Activated CD4-positive, alpha-beta T cell treated with anti-CD3 and anti-CD28 coated beads for 4 hours (primary cell): Measurements from ENCODE around the gene HNRNPU.

Experiments used
- DNase-seq, 2 donors: peaks; one replicate each; pipeline ENCODE4 v3.0.0-alpha.2; 2020

Gene HNRNPU

GRCh38 chr1:244862699-244863490 lies 1.4 kb downstream of the HNRNPU start:
- DNase-seq: peak; percentile 97 to 98

GRCh38 chr1:244862354-244862698 lies 2.0 kb downstream of the HNRNPU start:
- peak in 1 of 2 donors; percentile 9 for DNase-seq

GRCh38 chr1:244861683-244862082 lies 2.7 kb downstream of the HNRNPU start:
- DNase-seq: no peak

DNA sequence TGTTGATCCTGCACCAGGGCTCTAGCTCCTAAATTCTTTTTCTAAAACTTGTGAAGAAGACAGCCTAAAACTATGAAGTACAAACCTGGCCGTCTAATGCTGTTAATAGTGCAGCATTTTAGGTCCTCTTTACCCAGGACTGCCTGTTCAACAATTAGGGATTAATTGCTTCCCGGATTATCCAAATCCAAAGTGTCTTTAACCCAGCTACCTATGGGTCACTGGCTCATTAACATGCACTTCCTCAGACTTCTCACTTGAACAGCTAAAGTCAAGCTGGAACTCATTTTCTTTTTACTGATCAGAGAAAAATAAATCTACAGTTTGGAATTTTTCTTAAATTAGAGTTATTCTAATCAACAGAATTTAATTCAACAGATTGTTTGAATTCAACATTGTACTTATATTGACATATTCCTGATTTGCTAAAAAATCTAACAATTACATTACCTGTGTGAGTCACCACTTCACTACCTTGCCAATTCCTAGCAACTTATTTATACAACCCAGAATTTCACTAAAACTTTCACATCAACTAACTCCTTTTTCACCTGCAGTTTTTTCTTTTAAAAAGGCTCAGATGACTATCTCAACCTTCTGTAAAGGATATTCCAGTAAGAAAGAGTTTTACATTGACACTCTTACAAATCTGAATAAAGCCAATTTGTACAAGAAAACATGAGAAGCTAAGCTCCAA lies 3.3 kb downstream of the HNRNPU start:
- no peak for DNase-seq

DNA sequence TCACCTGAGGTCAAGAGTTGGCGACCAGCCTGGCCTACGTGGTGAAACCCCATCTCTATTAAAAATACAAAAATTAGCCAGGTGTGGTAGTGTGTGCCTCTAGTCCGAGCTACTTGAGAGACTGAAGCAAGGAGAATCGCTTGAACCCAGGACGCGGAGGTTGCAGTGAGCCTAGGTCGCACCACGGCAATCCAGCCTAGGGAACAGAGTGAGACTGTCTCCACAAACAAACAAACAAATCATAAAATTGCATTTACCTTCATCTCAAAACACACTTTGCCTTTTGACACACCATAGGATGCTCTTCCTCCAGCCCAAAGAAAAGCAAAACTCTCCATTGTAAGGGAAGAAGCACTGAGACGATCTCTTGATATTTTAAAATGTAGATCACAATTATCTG lies 4.3 kb downstream of the HNRNPU start:
- no peak for DNase-seq

DNA sequence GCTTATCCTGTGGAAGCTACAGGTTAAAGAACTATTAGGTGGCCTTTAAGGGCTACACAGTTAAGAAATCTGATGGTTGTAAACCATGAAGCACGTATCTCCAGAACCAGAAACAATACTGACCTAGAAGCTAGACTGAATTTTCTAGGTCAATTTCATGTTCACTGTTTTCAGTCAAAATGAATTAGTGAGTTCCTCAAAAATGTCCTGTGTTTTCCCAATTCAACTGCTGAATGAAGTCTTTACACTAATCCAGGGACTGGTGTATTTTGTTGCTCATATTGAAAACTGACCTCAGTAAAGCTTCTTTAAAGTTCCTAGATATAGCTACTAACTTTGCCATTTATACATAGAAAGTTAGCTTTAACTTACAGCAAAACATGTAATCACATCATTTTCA lies 6.0 kb downstream of the HNRNPU start:
- DNase-seq: no peak

- no peak for DNase-seq
Measured at GRCh38 chr1:244857761-244858160, 6.6 kb downstream of the HNRNPU start.

GRCh38 chr1:244854865-244855578 lies 9.3 kb downstream of the HNRNPU start:
- no peak for DNase-seq

DNA sequence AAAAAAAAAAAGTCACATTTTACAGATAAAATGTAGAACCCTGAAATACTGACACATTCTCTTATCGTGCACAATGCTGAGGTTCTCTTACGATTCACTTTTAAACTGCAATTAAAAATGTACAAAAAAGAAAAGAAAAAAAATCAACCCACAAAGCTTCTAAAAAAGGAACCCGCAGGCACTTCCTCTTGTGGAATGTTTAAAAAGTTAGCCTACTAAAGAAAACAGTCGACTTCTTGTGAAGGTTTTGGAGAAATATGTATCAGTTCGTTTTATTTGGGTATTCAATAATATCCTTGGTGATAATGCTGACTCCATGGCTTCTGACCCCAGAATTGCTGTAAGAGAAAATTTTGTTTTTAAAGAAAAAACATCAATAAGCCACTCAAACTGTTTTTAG lies 10.2 kb downstream of the HNRNPU start:
- DNase-seq: no peak

- no peak for DNase-seq
Measured at GRCh38 chr1:244852694-244853093, 11.6 kb downstream of the HNRNPU start.

GRCh38 chr1:244851546-244852231 lies 12.7 kb downstream of the HNRNPU start:
- no peak for DNase-seq

DNA sequence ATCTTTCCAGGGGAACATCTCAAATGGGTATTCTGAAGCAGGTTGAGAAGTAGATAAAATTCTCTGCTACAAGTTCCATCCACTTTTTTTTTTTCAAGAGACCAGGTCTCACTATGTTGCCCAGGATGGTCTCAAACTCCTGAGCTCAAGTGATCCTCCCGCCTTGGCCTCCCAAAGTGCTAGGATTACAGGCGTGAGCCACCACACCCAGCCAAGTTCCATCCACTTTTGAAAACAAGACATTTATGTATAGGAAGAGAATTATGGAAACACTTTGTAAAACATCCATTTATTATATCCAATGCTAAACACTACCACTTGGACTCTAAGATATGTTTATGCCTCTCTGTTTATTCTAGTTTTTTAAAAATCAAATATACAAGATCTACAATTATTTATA lies 13.4 kb downstream of the HNRNPU start:
- DNase-seq: no peak

DNA sequence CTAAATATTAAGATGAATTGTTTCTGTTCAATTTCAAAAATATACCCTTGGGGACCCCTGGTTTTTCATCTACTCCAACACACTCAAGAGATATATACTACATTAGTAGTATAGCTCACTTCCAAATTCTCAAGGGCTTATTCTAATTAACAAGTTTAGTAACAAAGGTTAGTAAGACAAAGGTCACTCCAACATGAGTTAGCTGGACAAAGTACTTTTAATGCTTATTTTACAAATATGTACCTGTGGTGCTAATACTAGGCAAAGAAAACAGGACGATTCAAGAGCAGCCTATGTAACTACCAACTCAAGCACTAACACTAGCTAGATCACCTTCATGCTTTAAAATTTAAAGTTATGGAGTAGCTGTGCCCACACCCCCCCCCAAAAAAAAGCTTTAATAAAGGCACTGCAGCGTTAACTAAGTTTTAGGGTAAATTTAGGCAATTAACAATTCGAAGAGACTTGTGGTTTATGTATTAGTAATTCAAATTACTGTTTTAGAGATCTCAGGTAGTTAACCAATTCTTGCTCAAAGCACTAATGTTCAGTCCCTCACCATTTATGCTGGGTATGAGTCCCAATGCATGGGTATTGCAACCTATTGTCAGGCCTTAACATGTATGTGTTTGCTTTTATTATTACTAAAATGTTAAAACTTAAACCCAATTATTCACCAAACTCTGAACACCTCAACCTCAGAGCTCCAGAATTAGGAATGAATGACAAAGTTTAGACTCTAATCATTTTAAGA lies 14.1 kb downstream of the HNRNPU start:
- no peak for DNase-seq

- DNase-seq: no peak
Measured at GRCh38 chr1:244849189-244849866, 15.0 kb downstream of the HNRNPU start.

GRCh38 chr1:244846653-244847052 lies 17.7 kb downstream of the HNRNPU start:
- no peak for DNase-seq

DNA sequence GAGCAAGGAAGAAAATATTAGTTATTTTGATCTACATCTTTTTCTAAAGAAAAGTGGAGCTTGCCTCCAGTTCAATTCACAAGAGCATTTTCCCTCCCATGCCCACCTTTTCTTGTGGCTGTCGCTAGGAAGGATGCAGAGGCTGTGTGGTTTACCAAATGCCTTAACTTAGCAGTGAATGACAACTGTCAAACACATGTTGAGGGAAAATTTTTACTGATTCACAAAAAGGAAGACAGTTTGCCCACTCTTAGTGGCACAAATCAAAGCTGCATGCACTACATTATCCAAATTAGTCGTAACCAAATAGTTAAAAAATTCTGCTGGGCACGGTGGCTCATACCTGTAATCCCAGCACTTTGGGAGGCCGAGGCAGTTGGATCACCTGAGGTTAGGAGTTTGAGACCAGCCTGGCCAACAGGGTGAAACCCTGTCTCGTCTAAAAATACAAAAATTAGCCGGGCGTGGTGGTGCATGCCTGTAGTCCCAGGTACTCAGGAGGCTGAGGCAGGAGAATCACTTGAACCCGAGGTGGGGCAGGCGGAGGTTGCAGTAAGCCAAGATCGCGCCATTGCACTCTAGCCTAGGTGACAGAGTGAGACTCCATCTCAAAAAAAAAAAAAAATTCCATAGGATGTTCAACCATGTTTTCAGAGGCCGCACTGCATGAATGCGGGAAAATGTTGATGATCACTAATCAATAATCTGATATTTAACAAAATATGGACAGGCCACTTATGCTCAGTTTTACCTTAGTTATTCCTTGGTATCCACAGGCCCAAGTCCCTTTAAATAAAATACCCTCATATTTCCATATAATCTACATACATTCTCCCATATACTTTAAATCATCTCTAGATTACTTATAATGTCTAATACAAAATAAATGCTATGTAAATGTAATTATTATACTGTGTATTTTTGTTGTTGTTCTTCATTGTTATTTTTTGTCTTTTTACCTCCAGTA lies 19.9 kb downstream of the HNRNPU start:
- no peak for DNase-seq

GRCh38 chr1:244843148-244843978 lies 21.0 kb downstream of the HNRNPU start:
- DNase-seq: no peak

DNA sequence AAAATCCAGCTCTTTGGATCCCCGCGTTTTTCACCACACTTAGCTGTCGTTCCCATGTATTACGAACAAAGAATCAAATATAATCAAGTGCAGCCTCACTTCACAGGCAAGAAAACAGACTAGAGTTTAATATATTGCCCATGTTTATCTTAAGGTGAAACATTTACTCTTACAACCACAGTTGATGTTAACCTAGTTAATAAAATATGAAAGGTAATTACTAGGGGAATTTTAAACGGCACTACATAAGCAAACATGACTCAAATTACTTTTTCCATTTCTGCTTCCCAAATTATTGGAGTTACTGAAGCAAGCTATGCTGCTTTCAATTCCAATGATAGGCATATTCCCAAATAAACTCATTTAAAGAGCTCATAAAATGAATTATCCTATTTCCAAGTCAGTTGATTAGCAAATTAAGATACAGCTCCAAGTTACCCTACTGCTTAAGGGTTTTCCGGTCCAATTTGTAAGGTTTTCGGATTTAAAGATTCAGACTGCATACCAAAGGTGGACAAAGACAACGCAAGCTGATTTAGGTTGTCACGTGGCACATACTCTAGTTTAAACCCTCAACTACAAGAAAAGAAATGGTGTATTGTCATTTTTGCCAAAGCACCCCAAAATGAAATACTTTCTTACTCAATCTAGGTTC lies 22.9 kb downstream of the HNRNPU start:
- DNase-seq: no peak

- DNase-seq: no peak
Measured at GRCh38 chr1:244840219-244840794, 24.0 kb downstream of the HNRNPU start.
